ENCODE measurements around the gene TIGD6.

GRCh38 chr5:150026682-150027172 is 26.3 kb upstream of the TIGD6 start:
- no peak for TF ChIP-seq CTCF (IDR thresholded peaks at IDR 0.05; ENCODE audit: extremely low read depth in 1 of 2, insufficient read depth in 1 of 2, low read depth in 1 of 2, low read length in 2 of 2)
- no peak for TF ChIP-seq POLR2A (IDR thresholded peaks at IDR 0.05; ENCODE audit: low read depth, low read length)
- no peak for TF ChIP-seq FOS (IDR thresholded peaks at IDR 0.05; ENCODE audit: borderline replicate concordance, insufficient read depth, low read length)
- no peak for TF ChIP-seq JUN (IDR thresholded peaks at IDR 0.05; ENCODE audit: borderline replicate concordance, insufficient read depth, insufficient read length, low read depth)
- no peak for TF ChIP-seq GATA2 (IDR thresholded peaks at IDR 0.05; ENCODE audit: insufficient read depth, insufficient read length, low read depth, low read length)
- no peak for TF ChIP-seq POLR2AphosphoS5 (IDR thresholded peaks at IDR 0.05; ENCODE audit: insufficient read depth, low read depth, low read length)
